CD4-positive, alpha-beta T cell treated with Interleukin-4 for 4 hours (primary cell): ENCODE results near the gene RASL10A.
"Not testable (repeated sequence)": the region's sequence is repeated elsewhere in the genome, so short reads cannot be mapped to it uniquely, and the experiment has no call there.

Experiments used
- DNase-seq: peaks from one replicate; pipeline ENCODE4 v3.0.0-alpha.2; 2020

Gene RASL10A, protein sequence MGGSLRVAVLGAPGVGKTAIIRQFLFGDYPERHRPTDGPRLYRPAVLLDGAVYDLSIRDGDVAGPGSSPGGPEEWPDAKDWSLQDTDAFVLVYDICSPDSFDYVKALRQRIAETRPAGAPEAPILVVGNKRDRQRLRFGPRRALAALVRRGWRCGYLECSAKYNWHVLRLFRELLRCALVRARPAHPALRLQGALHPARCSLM

DNA sequence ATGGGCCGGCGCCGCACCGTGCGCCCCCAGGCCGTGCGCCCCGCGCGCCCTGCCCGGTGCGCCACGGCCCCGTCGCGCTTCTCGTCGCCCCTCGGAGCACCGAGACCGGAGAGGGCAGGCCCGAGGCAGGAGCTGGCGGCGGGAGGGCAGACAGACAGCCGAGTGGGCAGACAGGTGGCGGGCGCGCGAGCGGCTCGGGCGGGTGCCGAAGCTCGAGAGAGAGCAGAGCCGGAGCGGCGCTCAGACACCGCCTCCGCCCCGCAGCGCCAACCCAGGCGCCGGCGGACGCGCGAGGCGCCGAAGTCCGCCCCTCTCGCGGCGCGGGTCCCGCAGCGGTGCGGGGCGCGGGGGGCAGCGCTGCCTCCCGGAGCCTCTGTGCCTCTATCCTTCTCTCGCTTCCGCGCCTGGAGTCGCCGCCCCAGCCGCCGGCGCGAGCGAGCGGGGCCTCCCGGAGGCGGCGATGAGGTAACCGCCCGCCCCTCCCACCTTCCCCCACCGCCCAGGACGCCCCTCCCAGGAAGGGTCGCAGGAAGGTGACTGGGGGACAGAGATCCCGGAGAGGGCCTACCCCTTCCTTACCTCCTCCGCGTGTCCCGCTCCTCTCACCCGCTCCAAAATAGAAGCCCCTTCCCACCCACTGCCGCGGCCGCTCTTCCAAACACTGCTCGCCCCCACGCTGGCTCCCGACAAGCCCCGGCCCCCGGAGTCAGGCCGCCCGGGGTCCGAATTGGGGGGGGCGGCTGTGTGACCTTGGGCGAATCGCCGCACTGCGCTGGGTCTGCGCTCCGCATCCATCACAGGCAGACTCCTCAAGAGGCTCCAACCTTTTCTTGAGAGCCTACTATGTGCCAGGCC lies at the start of gene RASL10A:
RASL10A (minus strand) TSS at position 412 of the 855 bp plus-strand sequence. CDS start 451 bp downstream, outside the sequence.
- no peak for DNase-seq

DNA sequence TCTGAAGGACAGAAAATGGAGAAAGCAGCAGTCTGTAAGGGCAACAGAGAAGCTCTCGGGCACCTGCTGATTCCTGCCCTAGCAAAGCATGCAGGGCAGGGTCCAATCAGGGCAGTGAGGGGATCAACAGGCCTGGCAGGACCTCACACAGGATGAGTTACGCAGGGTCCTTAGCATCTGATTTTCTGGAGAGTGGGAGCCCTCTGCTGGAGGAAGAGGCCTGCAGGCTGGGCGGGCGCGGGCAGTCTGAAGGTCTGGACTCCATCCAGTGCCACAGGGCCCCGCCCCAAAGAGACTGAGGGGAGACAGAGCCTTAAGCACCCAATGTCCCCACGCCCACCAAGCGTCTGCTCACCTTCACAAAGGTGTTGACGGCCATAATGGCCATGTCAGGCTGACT lies 44.0 kb upstream of the RASL10A start:
- DNase-seq, result no peak

DNA sequence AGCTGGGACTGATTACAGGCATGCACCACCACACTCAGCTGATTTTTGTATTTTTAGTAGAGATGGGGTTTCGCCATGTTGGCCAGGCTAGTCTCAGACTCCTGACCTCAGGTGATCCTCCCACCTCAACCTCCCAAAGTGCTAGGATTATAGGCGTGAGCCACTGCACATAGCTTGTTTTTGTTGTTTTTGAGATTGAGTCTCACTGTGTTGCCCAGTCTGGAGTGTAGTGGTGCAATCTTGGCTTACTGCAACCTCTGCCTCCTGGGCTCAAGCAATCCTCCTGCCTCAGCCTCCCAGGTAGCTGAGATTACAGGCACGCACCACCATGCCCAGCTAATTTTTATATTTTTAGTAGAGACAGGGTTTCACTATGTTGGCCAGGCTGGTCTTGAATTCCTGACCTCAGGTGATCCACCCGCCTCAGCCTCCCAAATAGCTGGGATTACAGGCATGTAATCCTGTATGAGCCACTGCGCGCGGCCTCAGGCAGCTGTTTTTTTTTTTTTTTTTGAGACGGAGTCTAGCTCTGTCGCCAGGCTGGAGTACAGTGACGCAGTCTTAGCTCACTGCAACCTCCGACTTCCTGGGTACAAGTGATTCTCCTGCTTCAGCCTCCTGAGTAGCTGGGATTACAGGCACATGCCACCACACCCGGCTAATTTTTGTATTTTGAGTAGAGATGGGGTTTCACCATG lies 41.8 kb upstream of the RASL10A start:
- DNase-seq, result not testable (repeated sequence)

DNA sequence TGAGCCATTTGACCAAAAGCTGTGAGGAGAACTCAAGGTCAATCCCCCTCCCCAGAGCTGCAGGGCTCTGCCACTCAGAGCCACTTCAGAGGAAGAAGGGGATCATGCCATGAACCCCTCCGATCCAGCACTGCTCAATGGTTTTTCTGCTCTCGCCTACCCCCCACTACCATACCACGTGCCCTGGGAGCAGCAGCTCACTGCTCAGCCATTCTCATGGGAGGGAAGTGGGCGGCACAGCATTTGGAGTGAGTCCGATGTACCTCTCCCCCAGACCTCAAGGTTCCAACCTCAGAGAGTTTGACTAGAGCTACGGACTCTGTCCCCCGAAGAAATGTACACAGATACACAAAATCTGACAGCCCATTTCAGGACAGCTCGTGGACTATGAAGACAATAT lies 38.4 kb upstream of the RASL10A start:
- no peak for DNase-seq

DNA sequence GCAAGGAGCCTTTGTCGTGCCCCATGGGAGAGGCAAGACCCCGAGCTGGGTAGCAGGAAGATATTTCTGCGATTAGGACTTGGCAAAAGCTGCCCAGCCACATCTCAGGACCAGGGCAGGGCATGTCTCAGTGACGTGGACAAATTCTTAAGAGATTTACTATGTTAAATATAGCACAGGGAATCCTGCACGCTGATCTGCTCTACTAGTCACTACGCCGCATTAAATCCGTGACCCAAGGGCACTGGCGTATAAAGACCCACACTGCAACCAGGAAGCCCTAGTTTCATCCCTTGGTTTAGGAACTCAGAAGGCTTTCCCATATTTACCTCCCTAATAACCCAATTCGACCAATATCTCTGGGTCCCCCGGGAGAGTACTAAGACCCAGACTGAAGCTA lies 37.8 kb upstream of the RASL10A start:
- no peak for DNase-seq

DNA sequence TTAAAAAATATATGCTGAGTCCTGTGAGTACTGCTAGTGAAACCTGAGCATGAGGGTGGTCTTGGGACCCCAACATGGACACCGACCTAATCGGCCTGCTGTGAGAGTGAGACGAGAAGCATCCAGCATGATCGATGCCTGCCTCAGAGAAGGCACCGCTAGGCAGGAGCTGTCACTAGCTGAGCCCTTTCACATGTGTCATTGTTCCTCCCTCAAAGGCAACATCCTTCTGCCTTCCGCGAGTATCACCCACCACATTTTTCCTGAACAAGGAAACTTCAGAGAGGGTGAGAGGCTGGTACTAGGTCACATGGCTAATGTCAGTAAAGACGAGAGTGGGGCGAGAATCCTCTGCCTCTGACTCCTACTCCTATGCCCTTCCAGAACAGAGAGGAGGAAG lies 37.3 kb upstream of the RASL10A start:
- no peak for DNase-seq

DNA sequence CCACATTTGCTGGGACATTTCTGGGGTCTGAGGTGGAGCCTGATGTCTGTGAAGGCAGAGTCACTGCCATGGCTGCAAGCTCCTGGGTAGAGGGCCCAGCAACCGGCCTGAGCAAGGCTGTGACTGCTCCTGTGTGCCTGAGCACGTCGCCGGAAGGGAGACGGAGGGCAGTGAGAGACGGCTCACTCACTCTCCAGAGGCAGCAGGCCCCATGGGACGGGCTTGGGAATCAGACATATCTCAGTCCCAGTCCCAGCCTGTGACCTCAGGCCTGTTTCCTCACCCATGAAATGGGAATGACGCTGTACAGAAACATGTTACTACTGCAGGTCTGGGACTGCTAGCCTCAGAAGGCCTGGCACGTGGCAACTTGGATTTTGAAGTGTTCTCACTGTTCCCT lies 36.4 kb upstream of the RASL10A start:
- DNase-seq, result no peak

DNA sequence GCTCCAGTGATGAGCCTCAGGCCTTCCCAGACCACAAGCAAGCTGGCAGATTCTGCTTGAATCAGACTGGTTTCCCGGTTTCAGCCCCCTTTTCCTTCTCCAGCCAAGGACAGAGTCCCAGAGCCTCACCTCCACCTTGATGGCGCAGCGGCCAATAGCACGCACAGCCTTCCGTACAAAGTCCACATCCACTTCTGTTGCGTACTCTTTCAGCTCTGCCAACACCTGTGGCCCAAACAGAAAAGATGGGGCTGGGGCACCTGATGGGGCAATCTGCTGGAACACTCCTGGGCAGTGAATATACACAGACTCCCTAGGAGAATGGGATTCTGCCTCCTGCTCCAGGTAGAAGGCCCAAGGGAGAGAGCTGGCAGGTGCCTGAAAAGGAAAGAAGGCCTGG lies 35.5 kb upstream of the RASL10A start:
- DNase-seq, result no peak

DNA sequence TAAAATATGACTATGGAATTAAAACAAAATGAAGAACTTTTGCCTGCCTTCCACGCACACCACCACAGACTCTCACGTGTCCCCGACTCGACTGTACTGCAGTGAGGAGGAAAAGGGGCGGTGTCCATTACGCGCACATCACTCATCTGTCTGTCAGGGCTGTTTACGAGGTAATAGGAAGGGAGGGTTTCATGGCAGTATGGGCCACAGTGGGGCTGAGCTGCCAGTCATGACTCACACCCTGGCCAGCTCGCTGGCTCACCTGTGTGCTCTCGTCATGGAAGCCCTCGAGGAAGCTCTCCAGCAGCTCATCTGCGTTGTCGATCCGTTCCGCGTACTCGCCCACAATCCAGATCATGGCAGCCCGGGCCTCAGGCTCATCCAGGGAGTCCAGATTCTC lies 33.5 kb upstream of the RASL10A start:
- no peak for DNase-seq

DNA sequence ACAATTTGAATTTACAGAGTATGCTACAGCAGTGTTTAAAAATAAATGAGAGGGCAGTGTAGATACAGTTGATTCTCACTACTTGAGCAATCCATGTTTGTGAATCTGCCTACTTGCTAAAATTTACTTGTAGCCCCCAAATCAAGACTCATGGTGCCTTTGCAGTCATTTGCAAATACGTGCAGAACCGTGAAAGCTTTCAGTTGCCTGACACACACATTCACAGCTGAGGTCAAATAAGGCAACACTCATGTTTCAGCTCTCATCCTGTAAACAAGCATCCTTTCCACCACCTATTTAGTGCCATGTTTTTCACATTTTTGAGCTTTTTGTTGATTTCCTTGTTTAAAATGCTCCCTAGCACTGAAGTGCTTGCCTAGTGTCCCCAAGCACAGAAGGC lies 32.5 kb upstream of the RASL10A start:
- DNase-seq, result no peak

DNA sequence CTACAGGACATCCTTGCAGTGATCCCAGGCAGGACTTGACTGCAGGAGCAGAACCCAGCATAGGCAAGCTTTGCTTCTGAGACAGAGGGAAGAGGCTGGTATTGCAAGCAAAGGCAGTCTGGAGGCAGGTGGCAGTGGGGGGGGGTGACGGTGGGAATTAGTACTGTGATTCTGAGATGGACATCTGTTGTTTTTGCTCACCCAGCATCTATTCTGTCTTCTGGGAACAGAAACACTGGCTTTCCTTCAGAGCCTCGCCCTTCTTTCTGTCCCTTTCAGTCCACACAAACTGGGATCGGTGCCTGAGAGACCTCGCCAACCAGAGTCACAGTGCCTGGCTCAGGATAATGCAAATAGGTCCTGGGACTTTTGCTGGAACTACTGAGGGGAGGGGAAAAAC lies 31.2 kb upstream of the RASL10A start:
- no peak for DNase-seq

DNA sequence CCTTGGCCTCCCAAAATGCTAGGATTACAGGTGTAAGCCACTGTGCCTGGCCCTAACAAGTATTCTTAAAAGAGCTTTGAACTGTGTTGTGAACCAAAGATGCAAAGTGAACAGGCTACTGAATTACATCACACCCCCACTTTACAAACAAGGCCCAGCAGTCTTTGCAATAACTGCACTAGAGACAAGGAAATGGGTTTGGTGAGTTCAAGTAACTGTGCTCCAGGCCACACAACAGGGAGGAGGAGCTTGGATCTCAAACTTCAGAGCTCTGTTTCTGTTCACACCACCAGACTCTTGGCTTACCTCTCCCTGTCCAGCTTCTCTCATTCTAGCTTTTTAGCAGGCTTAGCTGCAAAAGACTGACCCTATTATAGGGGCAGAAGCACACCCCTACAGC lies 30.4 kb upstream of the RASL10A start:
- DNase-seq, result no peak

DNA sequence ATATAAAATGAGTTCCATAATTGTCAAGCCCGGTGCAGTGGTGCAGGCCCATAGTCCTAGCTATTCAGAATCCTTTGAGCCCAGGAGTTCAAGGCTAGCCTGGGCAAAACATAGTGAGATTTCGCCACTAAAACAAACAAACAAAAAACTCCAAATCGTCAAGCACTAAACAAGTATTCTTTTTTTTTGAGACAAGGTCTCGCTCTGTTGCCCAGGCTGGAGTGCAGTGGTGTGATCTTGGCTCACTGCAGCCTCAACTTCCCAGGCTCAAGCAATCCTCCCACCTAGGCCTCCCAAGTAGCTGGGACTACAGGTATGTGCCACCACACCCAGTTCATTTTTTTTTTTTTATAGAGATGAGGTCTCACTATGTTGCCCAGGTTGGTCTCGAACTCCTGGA lies 29.4 kb upstream of the RASL10A start:
- DNase-seq, result not testable (repeated sequence)

DNA sequence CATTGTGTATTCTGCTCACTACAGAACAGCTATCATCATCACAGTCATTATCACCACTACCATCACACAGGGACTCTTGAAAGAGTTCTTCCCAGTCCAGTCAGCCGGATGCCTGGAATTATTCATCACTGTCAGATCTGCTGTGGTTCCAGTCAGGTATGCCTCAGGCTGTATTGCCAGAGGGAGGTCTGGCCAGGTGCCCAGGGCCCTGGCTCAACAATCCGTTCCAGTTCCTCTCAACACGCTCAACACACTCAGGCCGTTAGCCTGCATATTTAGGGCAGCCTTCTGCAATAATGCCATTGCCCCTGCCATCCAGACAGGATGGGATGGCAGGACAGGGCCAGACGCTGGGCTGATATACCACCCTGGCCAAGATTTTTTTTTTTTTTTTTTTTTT lies 28.6 kb upstream of the RASL10A start:
- no peak for DNase-seq

DNA sequence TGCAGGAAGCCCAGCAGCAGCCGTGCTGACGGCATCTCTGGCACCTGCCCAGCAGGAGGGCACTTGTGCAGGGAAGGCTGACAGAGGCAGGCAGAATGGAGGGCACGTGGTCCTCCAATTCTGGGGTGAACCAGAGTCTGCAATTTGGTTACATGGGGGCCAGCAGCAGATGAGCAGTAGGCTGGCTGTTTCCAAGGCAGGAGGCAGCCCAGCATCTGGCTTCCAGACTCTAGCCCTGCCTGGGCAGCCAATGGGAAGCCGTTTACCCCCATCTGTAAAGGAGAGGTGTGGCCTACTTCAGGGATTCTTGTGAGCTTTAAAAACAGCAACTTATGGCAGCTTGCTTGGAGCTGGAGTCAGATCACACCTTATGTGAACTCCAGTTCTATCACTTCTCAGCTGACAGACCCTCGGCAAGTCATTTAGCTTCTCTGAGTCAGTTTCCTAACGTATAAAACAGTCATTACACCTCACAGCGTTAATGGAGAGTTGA lies 27.9 kb upstream of the RASL10A start:
- DNase-seq, result no peak

DNA sequence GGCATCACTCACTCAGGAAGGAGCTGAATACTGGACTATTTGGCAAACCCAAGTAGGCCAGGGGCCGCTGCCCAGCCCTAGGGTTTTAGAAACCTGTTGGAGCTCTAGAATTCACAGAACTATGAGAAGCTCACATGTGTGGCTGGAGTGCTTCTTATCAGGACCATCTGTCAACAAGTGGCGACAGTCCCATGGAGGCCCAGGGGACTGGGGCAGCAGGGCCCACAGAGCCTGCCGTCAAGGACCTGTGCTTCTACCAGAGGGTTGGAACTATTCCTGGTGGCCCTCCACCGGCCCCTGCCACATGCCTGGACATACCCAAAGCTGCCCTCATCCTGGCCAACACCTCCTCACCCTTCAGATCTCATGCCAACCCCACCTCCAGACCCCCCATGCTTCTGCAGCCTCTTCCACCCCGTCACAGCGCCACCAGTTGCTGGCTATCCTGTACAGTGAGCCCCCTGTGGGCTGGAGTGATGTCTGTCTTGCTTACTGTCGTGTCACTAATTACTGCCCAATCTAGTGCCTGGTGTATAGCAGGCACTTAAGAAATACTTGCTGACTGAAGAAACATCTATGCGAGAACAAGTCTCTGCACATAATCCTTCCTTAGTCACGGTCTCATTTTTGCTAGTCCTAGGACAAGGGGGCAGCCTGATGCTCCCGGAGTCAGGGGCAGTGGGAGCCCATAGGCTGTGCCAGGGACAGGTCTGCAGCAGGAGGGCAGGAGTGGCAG lies 27.2 kb upstream of the RASL10A start:
- DNase-seq, result no peak

DNA sequence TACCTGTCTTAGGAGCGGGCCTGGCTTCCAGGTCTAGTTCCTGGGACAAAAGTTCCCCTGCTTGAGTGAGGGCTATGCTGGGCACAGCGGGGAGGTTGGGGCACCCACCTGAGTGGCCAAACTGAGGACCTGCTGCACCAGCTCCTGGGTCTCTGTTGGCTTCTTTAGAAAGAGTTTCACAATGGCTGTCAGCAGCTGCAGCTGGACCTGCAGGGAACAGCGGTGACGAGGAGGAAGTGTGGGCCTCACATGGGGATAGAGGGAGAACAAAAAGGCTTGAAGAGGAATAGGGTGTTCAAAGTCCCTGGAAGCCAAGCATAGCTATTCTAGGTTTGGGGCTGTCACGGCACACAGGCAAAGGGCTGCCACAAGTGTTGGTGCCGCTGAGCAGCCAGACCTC lies 26.7 kb upstream of the RASL10A start:
- no peak for DNase-seq

DNA sequence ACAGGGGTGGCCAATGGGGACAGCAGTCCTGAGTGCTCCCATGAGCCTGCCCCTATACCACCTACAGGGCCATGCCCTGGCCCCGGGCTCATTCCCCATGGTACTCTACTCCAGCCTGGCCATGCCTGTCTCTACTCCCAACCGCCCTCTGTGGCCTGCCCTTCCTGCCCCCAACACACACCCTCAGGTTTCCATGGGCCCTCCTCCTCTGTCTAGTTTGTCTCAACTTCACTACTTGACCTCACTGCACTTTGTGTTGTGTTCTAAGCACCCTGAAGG lies 26.3 kb upstream of the RASL10A start:
- DNase-seq, result no peak

DNA sequence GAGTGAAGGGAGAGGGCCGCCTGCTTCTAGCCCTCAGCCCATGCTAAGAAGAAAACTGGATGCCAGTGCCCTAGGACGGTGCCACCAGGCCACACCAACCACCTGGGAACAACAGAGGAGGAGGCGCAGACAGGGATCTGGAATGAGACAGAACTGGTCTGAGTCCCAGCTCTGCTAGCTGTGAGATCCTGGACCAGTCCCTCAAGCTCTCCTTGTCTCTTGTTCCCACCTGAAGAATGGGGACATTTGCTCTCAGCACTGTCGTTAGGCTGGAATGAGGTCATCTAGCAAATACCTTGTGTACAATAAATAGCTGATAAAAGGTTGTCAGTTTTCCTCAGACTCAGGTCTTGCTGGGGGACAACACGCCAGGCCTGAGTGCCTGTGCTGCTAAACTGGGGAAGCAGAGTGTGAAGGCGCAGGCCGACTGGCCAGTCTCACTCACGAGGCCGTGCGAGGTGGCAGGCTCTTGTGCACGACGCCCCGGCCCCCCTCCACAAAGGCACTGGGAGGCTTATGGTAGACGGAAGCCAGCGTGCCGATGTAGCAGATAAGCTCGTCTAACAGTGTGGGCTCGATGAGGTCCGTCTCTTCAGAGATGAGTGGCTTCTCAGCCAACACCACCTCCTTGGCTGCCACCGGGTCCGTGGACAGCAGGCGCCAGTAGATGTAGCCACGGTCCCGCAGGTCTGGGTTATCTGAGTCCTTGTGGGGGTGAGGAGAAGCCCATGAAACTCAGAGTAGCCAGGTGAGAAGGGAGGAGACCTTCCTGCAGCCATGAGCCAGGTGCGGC lies 25.8 kb upstream of the RASL10A start:
- DNase-seq, result no peak

DNA sequence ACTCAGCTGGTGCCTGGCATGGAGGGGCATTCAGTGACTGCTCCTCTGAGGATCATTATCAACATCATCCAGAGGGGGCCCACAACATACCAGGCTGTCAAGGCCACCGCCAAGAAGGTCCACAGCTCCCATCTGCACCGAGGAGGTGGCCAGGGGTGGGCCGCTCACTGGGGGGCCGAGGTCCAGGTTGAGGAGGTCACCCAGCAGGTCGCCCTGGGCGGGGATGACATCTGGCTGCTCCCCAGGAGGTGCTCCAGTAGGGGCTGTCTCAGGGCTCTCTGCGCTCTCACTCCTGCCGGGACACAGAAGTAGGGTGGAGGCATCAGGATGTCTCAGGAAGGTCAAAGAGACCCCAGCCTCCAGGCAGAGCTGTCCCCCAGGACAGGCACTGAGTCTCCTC lies 25.1 kb upstream of the RASL10A start:
- no peak for DNase-seq

DNA sequence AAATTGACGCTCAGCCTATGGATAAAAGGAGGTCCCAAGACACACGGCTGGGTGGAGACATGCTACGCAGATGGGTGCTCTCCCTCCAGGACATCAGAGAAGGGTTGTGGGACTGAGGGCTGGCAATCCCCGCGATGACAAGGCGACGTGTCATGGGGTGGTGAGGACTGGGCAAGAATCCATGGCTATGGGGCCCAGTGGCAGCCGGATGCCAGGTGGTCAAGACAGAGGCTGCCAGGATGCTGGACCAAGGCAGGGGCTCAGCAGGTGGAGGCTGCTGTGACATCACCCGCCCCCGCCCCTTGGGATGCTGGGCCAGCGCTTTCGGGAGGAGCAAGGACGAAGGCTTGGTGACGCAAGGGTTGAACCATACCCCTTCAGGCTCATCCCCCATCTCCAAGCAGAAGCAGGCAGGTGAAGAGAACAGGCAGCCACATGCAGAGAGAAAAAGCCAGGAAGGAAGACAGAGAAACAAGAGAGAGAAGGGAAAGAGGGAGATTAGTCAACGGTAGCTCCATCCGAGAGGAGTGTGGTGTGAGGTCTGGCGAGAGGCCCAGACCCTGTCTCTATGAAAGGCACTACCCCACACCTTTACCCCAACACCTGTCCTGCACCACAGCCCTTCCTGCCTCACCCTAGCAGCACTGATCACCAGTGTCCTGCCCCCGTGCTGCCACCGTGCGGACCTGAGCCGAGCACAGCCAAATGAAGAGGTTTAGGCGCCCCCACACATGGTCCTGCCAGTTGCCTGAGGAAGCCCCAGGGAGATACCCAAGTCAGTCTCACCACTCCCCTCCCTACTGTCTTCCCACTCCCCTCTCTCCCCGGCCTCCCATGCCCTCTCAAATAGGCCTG lies 24.1 kb upstream of the RASL10A start:
- no peak for DNase-seq

DNA sequence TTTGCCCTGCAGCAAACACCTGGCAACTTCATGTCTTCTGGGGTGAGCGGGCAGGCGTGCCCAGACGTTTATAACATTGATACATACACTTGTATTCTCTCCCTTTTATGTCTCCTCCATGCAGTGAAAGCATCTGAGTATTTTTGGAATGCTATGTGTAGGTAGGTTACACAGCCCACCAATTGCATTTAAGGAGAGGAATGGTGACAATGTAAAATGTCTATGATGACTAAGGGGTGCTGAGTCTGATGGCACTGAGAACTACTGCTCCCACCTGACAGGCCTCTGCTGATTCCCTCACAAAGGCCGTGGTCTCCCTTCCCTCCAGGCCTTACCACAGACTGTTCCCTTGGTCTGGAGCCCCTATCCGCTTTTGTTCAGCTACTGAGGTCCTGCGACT lies 22.9 kb upstream of the RASL10A start:
- no peak for DNase-seq
